ENCODE measurements around the gene ABHD2.

ABHD2 gene

DNA sequence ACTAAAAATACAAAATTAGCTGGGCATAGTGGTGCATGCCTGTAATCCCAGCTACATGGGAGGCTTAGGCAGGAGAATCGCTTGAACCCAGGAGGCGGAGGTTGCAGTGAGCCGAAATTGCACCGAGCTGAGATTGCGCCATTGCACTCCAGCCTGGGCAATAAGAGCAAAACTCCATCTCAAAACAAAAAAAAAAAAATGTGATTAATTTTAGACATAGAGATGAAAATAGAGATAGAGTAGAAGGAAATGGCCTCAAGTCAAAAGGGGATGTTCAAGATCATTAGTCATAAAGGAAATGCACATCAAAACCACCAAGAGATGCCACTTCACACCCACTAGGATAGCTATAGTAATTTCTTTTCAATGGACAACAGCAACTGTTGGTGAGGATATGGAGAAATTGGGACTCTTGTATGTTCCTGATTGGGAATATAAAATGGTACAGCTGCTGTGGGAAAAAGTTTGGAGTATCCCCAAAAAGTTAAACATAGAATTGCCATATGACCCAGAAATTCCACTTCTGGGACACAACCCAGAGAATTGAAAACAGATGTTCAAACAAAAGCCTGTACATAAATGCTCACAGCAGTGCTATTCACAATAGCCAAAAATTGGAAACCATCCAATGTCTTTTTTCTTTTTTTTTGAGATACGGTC lies 55.4 kb downstream of the ABHD2 start:
- no peak overlapping the region for H3K4me3 ChIP-seq (ENCODE audit: low read depth, low read length)
- H2BK120ac ChIP-seq (ENCODE audit: insufficient read depth, low read length, poor library complexity) = no peak overlapping the region
- H3K18ac ChIP-seq (ENCODE audit: low read length) = no peak overlapping the region
- no peak overlapping the region for H3K9ac ChIP-seq (ENCODE audit: low read length)
- no peak overlapping the region for H4K91ac ChIP-seq (ENCODE audit: low read depth, low read length)
- H3K36me3 ChIP-seq (ENCODE audit: control insufficient read depth in 1 of 2, insufficient read depth in 2 of 2, low read length in 2 of 2) = peaks cover 1 to 7% of the 10 kb centered on the region in 2 experiments
- H2BK12ac ChIP-seq (ENCODE audit: low read length) = no peak overlapping the region
- no peak overlapping the region for H4K8ac ChIP-seq (ENCODE audit: low read depth, low read length)
- no peak overlapping the region for H2BK5ac ChIP-seq (ENCODE audit: low read depth, low read length, poor library complexity)
- no peak overlapping the region for H3K23ac ChIP-seq (ENCODE audit: low read length)
- no peak overlapping the region for H3K14ac ChIP-seq (ENCODE audit: low read length)
- H3K4me1 ChIP-seq (ENCODE audit: control insufficient read depth in 1 of 2, insufficient read depth in 2 of 2, low read length in 2 of 2) = no peaks in the 10 kb centered on the region
- no CpG with 5 or more reads among the region's 6 CpGs for WGBS (ENCODE audit: extremely low coverage, insufficient coverage, insufficient read length)
- H2AK5ac ChIP-seq (ENCODE audit: low read length) = no peak overlapping the region
- H3K79me2 ChIP-seq (ENCODE audit: control insufficient read depth, insufficient read depth, low read length, poor library complexity) = no peaks in the 10 kb centered on the region
- no peak overlapping the region for H3K4me2 ChIP-seq (ENCODE audit: low read length)
- H3K4ac ChIP-seq (ENCODE audit: low read depth, low read length) = no peak overlapping the region
- H4K12ac ChIP-seq (ENCODE audit: low read depth, low read length) = no peak overlapping the region
- no peak overlapping the region for H2AFZ ChIP-seq (ENCODE audit: insufficient read depth, low read length, poor library complexity)
- no peaks in the 10 kb centered on the region for H3K79me1 ChIP-seq (ENCODE audit: low read length)
- H3K9me3 ChIP-seq (ENCODE audit: insufficient read depth, low read depth, low read length) = no peaks in the 10 kb centered on the region
- DNase-seq = no peak
- H3K27me3 ChIP-seq (ENCODE audit: insufficient read depth, low read length) = no peaks in the 10 kb centered on the region
- no peak overlapping the region for H3K27ac ChIP-seq (ENCODE audit: low read depth, low read length)

DNA sequence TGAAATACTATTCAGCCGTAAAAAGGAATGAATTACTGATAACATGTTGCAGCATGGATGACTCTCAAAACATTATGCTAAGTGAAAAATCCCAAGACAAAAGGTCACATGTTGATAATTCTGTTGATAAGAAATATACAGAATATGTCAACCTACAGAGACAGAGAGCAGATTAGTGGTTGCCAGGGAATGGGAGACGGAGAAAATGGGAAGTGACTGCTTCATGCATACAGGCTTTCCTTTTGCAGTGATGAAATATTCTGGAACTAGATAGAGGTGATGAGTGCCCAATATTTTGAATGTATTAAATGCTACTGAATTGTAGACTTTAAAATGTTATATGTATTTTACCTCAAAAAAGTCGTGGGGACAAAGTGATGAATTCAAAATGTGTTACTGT lies 56.2 kb downstream of the ABHD2 start:
- Histone ChIP-seq H3K18ac (ENCODE audit: low read length) (no peak overlapping the region), H3K4me1 (ENCODE audit: control insufficient read depth in 1 of 2, insufficient read depth in 2 of 2, low read length in 2 of 2) (no peaks in the 10 kb centered on the region), H2BK5ac (ENCODE audit: low read depth, low read length, poor library complexity) (no peak overlapping the region), H3K14ac (ENCODE audit: low read length) (no peak overlapping the region), H3K4me3 (ENCODE audit: low read depth, low read length) (no peak overlapping the region), H3K9me3 (ENCODE audit: insufficient read depth, low read depth, low read length) (no peaks in the 10 kb centered on the region), H3K27me3 (ENCODE audit: insufficient read depth, low read length) (no peaks in the 10 kb centered on the region), H3K23ac (ENCODE audit: low read length) (no peak overlapping the region), H3K79me1 (ENCODE audit: low read length) (no peaks in the 10 kb centered on the region), H2BK12ac (ENCODE audit: low read length) (no peak overlapping the region), H3K4me2 (ENCODE audit: low read length) (no peak overlapping the region), H4K91ac (ENCODE audit: low read depth, low read length) (no peak overlapping the region), H3K27ac (ENCODE audit: low read depth, low read length) (no peak overlapping the region), H2AK5ac (ENCODE audit: low read length) (no peak overlapping the region), H2AFZ (ENCODE audit: insufficient read depth, low read length, poor library complexity) (no peak overlapping the region), H4K8ac (ENCODE audit: low read depth, low read length) (no peak overlapping the region), H2BK120ac (ENCODE audit: insufficient read depth, low read length, poor library complexity) (no peak overlapping the region), H3K4ac (ENCODE audit: low read depth, low read length) (no peak overlapping the region), H3K36me3 (ENCODE audit: control insufficient read depth in 1 of 2, insufficient read depth in 2 of 2, low read length in 2 of 2) (peaks cover 0 to 7% of the 10 kb centered on the region in 2 experiments), H3K79me2 (ENCODE audit: control insufficient read depth, insufficient read depth, low read length, poor library complexity) (no peaks in the 10 kb centered on the region), H3K9ac (ENCODE audit: low read length) (no peak overlapping the region), H4K12ac (ENCODE audit: low read depth, low read length) (no peak overlapping the region)
- no CpG with 5 or more reads among the region's 3 CpGs for WGBS (ENCODE audit: extremely low coverage, insufficient coverage, insufficient read length)
- DNase-seq = no peak

DNA sequence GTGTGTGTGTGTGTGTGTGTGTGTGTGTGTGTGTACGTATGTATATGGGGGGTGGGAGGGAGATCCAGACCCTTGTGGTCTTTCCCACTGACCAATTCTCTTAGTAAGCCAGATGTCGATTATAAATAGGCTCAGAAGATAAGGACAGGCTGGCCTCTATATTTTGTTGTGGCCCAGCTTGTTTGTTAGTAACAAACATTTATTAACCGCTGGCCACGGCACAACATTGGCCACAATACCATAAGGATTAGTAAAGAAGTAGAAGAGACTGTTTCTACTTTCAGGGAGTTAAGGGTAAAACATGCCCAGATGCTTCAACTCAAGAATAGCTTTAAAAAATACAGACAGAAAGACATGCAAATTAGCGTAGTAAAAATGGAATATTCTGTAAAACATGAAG lies 58.1 kb downstream of the ABHD2 start:
- H2BK12ac ChIP-seq (ENCODE audit: low read length) = no peak overlapping the region
- no peak overlapping the region for H2BK5ac ChIP-seq (ENCODE audit: low read depth, low read length, poor library complexity)
- no peak overlapping the region for H2BK120ac ChIP-seq (ENCODE audit: insufficient read depth, low read length, poor library complexity)
- no peak overlapping the region for H3K27ac ChIP-seq (ENCODE audit: low read depth, low read length)
- H4K8ac ChIP-seq (ENCODE audit: low read depth, low read length) = no peak overlapping the region
- no peaks in the 10 kb centered on the region for H3K27me3 ChIP-seq (ENCODE audit: insufficient read depth, low read length)
- H3K14ac ChIP-seq (ENCODE audit: low read length) = no peak overlapping the region
- H2AFZ ChIP-seq (ENCODE audit: insufficient read depth, low read length, poor library complexity) = no peak overlapping the region
- peaks cover 0 to 2% of the 10 kb centered on the region in 2 experiments for H3K36me3 ChIP-seq (ENCODE audit: control insufficient read depth in 1 of 2, insufficient read depth in 2 of 2, low read length in 2 of 2)
- H3K4me3 ChIP-seq (ENCODE audit: low read depth, low read length) = no peak overlapping the region
- H3K4me2 ChIP-seq (ENCODE audit: low read length) = no peak overlapping the region
- H3K79me1 ChIP-seq (ENCODE audit: low read length) = no peaks in the 10 kb centered on the region
- no peak overlapping the region for H4K12ac ChIP-seq (ENCODE audit: low read depth, low read length)
- H3K18ac ChIP-seq (ENCODE audit: low read length) = no peak overlapping the region
- no peak overlapping the region for H3K4ac ChIP-seq (ENCODE audit: low read depth, low read length)
- no peak overlapping the region for H3K9ac ChIP-seq (ENCODE audit: low read length)
- H3K4me1 ChIP-seq (ENCODE audit: control insufficient read depth in 1 of 2, insufficient read depth in 2 of 2, low read length in 2 of 2) = no peaks in the 10 kb centered on the region
- H4K91ac ChIP-seq (ENCODE audit: low read depth, low read length) = no peak overlapping the region
- no peaks in the 10 kb centered on the region for H3K79me2 ChIP-seq (ENCODE audit: control insufficient read depth, insufficient read depth, low read length, poor library complexity)
- H2AK5ac ChIP-seq (ENCODE audit: low read length) = no peak overlapping the region
- DNase-seq = no peak
- no peak overlapping the region for H3K23ac ChIP-seq (ENCODE audit: low read length)
- no peaks in the 10 kb centered on the region for H3K9me3 ChIP-seq (ENCODE audit: insufficient read depth, low read depth, low read length)
- 100% methylated on average over 1 of the region's 5 CpGs for WGBS (ENCODE audit: extremely low coverage, insufficient coverage, insufficient read length)

DNA sequence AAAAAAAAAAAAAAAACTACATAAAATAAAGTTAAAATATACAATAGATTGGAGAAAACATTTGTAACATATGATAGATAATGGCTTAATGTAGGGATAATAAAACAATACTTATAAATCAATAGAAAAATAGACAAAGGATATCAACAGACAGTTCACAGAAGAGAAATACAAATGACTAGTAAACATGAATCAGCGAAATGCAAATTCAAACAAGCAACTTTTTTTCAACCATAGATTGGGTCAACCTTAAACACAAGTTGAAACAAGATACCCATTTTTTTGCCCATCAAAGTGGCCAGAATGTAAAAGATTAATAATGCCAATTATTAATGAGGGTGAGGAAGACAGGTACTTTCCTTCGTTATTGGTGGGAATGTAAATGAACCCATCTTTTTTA lies 59.9 kb downstream of the ABHD2 start:
- no CpG with 5 or more reads among the region's 2 CpGs for WGBS (ENCODE audit: extremely low coverage, insufficient coverage, insufficient read length)
- H4K8ac ChIP-seq (ENCODE audit: low read depth, low read length) = no peak overlapping the region

More for the DNA sequence above, 59.9 kb downstream of the ABHD2 start:
- Histone ChIP-seq H3K18ac (ENCODE audit: low read length) (no peak overlapping the region), H2BK12ac (ENCODE audit: low read length) (no peak overlapping the region), H3K79me1 (ENCODE audit: low read length) (no peaks in the 10 kb centered on the region), H4K12ac (ENCODE audit: low read depth, low read length) (no peak overlapping the region), H3K9ac (ENCODE audit: low read length) (no peak overlapping the region), H3K4me3 (ENCODE audit: low read depth, low read length) (no peak overlapping the region), H3K79me2 (ENCODE audit: control insufficient read depth, insufficient read depth, low read length, poor library complexity) (no peaks in the 10 kb centered on the region), H3K4me1 (ENCODE audit: control insufficient read depth in 1 of 2, insufficient read depth in 2 of 2, low read length in 2 of 2) (no peaks in the 10 kb centered on the region), H2BK120ac (ENCODE audit: insufficient read depth, low read length, poor library complexity) (no peak overlapping the region), H3K4me2 (ENCODE audit: low read length) (no peak overlapping the region), H3K4ac (ENCODE audit: low read depth, low read length) (no peak overlapping the region), H2BK5ac (ENCODE audit: low read depth, low read length, poor library complexity) (no peak overlapping the region), H3K27me3 (ENCODE audit: insufficient read depth, low read length) (no peaks in the 10 kb centered on the region), H3K36me3 (ENCODE audit: control insufficient read depth in 1 of 2, insufficient read depth in 2 of 2, low read length in 2 of 2) (peaks cover 3 to 7% of the 10 kb centered on the region in 2 experiments), H4K91ac (ENCODE audit: low read depth, low read length) (no peak overlapping the region), H2AK5ac (ENCODE audit: low read length) (no peak overlapping the region), H3K9me3 (ENCODE audit: insufficient read depth, low read depth, low read length) (no peaks in the 10 kb centered on the region), H2AFZ (ENCODE audit: insufficient read depth, low read length, poor library complexity) (no peak overlapping the region), H3K27ac (ENCODE audit: low read depth, low read length) (no peak overlapping the region), H3K14ac (ENCODE audit: low read length) (no peak overlapping the region), H3K23ac (ENCODE audit: low read length) (no peak overlapping the region)
- DNase-seq = no peak
